ENCODE measurements around the gene IPO5.

IPO5 gene

GRCh38 chr13:98059276-98059675 lies 105.8 kb downstream of the IPO5 start:
- DNase-seq (ENCODE audit: low read depth), result no peak

- no peak for DNase-seq (ENCODE audit: low read depth)
Observed at GRCh38 chr13:98060282-98060681, 106.8 kb downstream of the IPO5 start.

- no peak for DNase-seq (ENCODE audit: low read depth)
Observed at GRCh38 chr13:98065468-98065867, 112.0 kb downstream of the IPO5 start.

- no peak for DNase-seq (ENCODE audit: low read depth)
Observed at GRCh38 chr13:98066636-98067035, 113.2 kb downstream of the IPO5 start.

- no peak for DNase-seq (ENCODE audit: low read depth)
Observed at GRCh38 chr13:98068521-98068920, 115.0 kb downstream of the IPO5 start.

- DNase-seq (ENCODE audit: low read depth), result no peak
Observed at GRCh38 chr13:98069985-98070384, 116.5 kb downstream of the IPO5 start.

- DNase-seq (ENCODE audit: low read depth), result no peak
Observed at GRCh38 chr13:98071316-98071715, 117.8 kb downstream of the IPO5 start.

- no peak for DNase-seq (ENCODE audit: low read depth)
Observed at GRCh38 chr13:98072476-98072875, 119.0 kb downstream of the IPO5 start.
